ENCODE measurements around the gene HS3ST6. TPM values are rescaled to one million over a fixed set of nuclear protein-coding genes. Genes with fewer than 3 reads are reported as not detected.
A peak's percentile ranks its signal among the peaks of the same experiment; 100 is the strongest.
"Not testable (repeated sequence)": the region's sequence is repeated elsewhere in the genome, so short reads cannot be mapped to it uniquely, and the experiment has no call there.

Gene HS3ST6
- total and polyA plus RNA-seq, 7 experiments from 2014 or later: not detected

DNA sequence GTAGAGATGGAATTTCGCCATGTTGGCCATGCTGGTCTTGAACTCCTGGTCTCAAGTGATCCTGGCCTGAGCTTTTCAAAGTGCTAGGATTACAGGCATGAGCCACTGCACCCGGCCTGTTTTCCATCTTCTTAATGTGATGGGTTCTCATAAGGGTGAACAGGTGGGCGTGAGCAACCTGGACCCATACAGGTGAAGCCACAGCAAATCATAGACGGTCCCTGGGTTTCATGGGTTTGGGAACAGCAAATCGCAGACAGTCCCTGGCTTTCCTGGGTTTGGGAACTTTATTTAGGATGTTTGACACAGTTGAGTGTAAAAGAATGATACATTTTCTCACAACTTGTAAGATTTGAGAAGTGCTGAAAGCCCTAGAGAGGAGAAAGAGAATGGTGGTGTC is 33.3 kb downstream of the HS3ST6 start:
- H3K27me3 Mint-ChIP-seq: peaks cover 4 to 17% (median 10%) of the 10 kb centered on the region in 5 donors
- Histone ChIP-seq H3K36me3 (ENCODE audit: control insufficient read depth in 2 of 3, insufficient read depth in 3 of 3, low read length in 3 of 3) (no peaks in the 10 kb centered on the region), H3K4me1 (ENCODE audit: control insufficient read depth in 2 of 2, insufficient read depth in 2 of 2, low read length in 2 of 2) (no peaks in the 10 kb centered on the region), H3K9me3 (ENCODE audit: control insufficient read depth in 2 of 3, low read length in 3 of 3) (no peaks in the 10 kb centered on the region), H3K4me3 (ENCODE audit: low read length) (no peak overlapping the region), H3K27ac (ENCODE audit: low read depth, low read length) (no peak overlapping the region), H3K27me3 (ENCODE audit: control insufficient read depth in 2 of 2, insufficient read depth in 2 of 2, low read length in 2 of 2) (no peaks in the 10 kb centered on the region)
- intact Hi-C loops (cut with micrococcal nuclease): no loop called here
- no peak overlapping the region for H3K4me3 Mint-ChIP-seq
- ATAC-seq (no peak), DNase-seq (no peak)
- ChIA-PET CTCF (no interaction called here), POLR2A (no interaction called here)
- no peaks in the 10 kb centered on the region for H3K4me1 Mint-ChIP-seq
- H3K36me3 Mint-ChIP-seq: no peaks in the 10 kb centered on the region
- no peaks in the 10 kb centered on the region for H3K9me3 Mint-ChIP-seq
- H3K27ac Mint-ChIP-seq: no peak overlapping the region

DNA sequence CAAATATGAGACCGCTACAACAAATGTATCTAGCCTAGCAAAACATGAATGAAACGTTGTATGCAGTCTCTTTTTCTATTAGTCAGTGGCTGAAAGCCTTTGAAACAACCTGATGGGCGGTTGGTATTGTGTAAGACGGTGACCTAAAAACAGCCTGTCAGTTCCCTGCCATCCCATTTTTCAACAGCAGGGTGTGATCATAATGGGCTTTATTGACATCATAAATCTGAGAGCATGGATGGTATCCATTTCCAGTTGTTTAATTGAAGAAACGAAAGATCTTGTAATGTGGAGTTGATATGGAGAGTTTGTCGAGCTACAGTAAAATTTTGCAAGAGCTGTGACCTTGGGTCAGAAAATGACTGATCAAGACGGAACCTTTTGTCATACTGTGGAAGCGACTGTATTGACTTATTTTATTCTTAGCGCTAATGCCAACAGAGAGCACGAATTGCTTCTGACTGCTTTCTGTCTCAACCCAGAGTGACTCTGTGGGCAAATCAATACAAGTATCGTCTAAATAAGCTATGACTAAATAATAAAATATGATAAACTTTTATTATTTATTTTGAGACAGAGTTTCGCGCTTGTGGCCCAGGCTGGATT is 34.0 kb downstream of the HS3ST6 start:
- no peaks in the 10 kb centered on the region for H3K4me1 ChIP-seq (ENCODE audit: control insufficient read depth in 2 of 2, insufficient read depth in 2 of 2, low read length in 2 of 2)
- ATAC-seq (peak; percentile 40), DNase-seq (no peak)
- no peaks in the 10 kb centered on the region for H3K9me3 ChIP-seq (ENCODE audit: control insufficient read depth in 2 of 3, low read length in 3 of 3)
- H3K9me3 Mint-ChIP-seq: no peaks in the 10 kb centered on the region
- no peak overlapping the region for H3K4me3 ChIP-seq (ENCODE audit: low read length)
- intact Hi-C loops (cut with micrococcal nuclease): no loop called here
- H3K27me3 ChIP-seq (ENCODE audit: control insufficient read depth in 2 of 2, insufficient read depth in 2 of 2, low read length in 2 of 2): no peaks in the 10 kb centered on the region
- no peak overlapping the region for H3K27ac Mint-ChIP-seq
- no peaks in the 10 kb centered on the region for H3K36me3 Mint-ChIP-seq
- peaks cover 4 to 16% (median 10%) of the 10 kb centered on the region in 5 donors for H3K27me3 Mint-ChIP-seq
- CTCF ChIA-PET: no interaction called here
- H3K4me1 Mint-ChIP-seq: no peaks in the 10 kb centered on the region
- H3K36me3 ChIP-seq (ENCODE audit: control insufficient read depth in 2 of 3, insufficient read depth in 3 of 3, low read length in 3 of 3): no peaks in the 10 kb centered on the region
- no peak overlapping the region for H3K4me3 Mint-ChIP-seq
- H3K27ac ChIP-seq (ENCODE audit: low read depth, low read length): no peak overlapping the region
- POLR2A ChIA-PET: interaction anchor here (0.6 kb wide), 1 partner anchor 117 kb away, joined by 3 read pairs; no protein-coding TSS in a partner anchor

DNA sequence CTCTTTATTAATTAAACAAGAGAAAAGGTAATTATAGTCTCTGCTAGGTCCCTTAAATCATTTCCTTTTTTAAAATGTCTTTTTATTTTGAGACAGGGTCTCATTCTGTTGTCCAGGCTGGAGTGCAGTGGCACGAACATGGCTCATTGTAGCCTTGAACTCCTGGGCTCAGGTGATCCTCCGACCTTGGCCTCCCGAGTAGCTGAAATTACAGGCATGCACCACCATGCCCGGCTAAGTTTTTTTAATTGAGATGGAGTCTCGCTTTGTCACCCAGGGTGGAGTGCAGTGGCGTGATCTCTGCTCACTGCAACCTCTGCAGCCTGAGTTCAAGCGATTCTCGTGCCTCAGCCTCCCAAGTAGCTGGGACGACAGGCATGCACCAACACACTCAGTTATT is 37.0 kb downstream of the HS3ST6 start:
- H3K9me3 Mint-ChIP-seq; ATAC-seq; H3K36me3 ChIP-seq (ENCODE audit: control insufficient read depth in 2 of 3, insufficient read depth in 3 of 3, low read length in 3 of 3); H3K36me3 Mint-ChIP-seq; H3K27me3 ChIP-seq (ENCODE audit: control insufficient read depth in 2 of 2, insufficient read depth in 2 of 2, low read length in 2 of 2); H3K4me3 Mint-ChIP-seq; DNase-seq; H3K27ac ChIP-seq (ENCODE audit: low read depth, low read length); H3K27ac Mint-ChIP-seq; H3K9me3 ChIP-seq (ENCODE audit: control insufficient read depth in 2 of 3, low read length in 3 of 3); POLR2A ChIA-PET; intact Hi-C loops (cut with micrococcal nuclease); H3K4me1 Mint-ChIP-seq; H3K4me1 ChIP-seq (ENCODE audit: control insufficient read depth in 2 of 2, insufficient read depth in 2 of 2, low read length in 2 of 2); H3K4me3 ChIP-seq (ENCODE audit: low read length): not testable (repeated sequence)
- CTCF ChIA-PET: interaction anchor here (0.6 kb wide), 1 partner anchor 31 kb away, joined by 6 read pairs; no protein-coding TSS in a partner anchor
- H3K27me3 Mint-ChIP-seq: peaks cover 16 to 28% (median 18%) of the 10 kb centered on the region in 5 donors

DNA sequence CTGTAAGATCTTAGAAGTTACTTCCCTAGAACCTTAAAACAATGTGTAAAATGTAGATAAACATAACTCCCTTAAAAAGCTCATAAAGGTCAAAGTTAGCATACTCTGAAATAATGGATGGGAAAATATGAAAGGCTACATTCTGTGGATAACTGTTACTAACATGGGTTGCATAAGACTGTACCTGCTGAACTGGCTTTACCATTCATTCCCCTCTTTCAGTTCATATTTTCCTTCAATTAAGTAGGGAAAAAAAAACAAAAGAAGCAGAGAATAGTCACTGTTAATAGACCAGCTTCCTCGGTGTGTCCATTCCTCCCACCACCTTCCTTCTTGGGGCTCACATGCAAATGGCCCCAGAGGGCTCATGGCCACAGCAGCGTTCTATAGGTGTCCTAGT is 38.7 kb downstream of the HS3ST6 start:
- Histone ChIP-seq H3K4me3 (ENCODE audit: low read length) (no peak overlapping the region), H3K36me3 (ENCODE audit: control insufficient read depth in 2 of 3, insufficient read depth in 3 of 3, low read length in 3 of 3) (no peaks in the 10 kb centered on the region), H3K27ac (ENCODE audit: low read depth, low read length) (no peak overlapping the region), H3K9me3 (ENCODE audit: control insufficient read depth in 2 of 3, low read length in 3 of 3) (no peaks in the 10 kb centered on the region), H3K27me3 (ENCODE audit: control insufficient read depth in 2 of 2, insufficient read depth in 2 of 2, low read length in 2 of 2) (no peaks in the 10 kb centered on the region), H3K4me1 (ENCODE audit: control insufficient read depth in 2 of 2, insufficient read depth in 2 of 2, low read length in 2 of 2) (no peaks in the 10 kb centered on the region)
- H3K27ac Mint-ChIP-seq: no peak overlapping the region
- H3K27me3 Mint-ChIP-seq: peaks cover 16 to 24% (median 20%) of the 10 kb centered on the region in 5 donors
- DNase-seq: no peak
- no peak overlapping the region for H3K4me3 Mint-ChIP-seq
- no peaks in the 10 kb centered on the region for H3K9me3 Mint-ChIP-seq
- ATAC-seq: no peak
- ChIA-PET CTCF (no interaction called here), POLR2A (interaction anchor here (0.7 kb wide), 1 partner anchor 8 kb away, joined by 8 read pairs; no protein-coding TSS in a partner anchor)
- intact Hi-C loops (cut with micrococcal nuclease): loop anchor here in 1 of 2 donors (5.0 kb wide), 1 partner anchor 38 kb away; the partner anchor contains the start of gene HS3ST6
- H3K4me1 Mint-ChIP-seq: no peaks in the 10 kb centered on the region
- H3K36me3 Mint-ChIP-seq: no peaks in the 10 kb centered on the region

- no peaks in the 10 kb centered on the region for H3K4me1 ChIP-seq (ENCODE audit: control insufficient read depth in 2 of 2, insufficient read depth in 2 of 2, low read length in 2 of 2)
- Mint-ChIP-seq H3K4me3 (no peak overlapping the region), H3K9me3 (no peaks in the 10 kb centered on the region), H3K27me3 (peaks cover 19 to 28% (median 22%) of the 10 kb centered on the region in 5 donors), H3K27ac (no peak overlapping the region), H3K36me3 (no peaks in the 10 kb centered on the region), H3K4me1 (no peaks in the 10 kb centered on the region)
- H3K36me3 ChIP-seq (ENCODE audit: control insufficient read depth in 2 of 3, insufficient read depth in 3 of 3, low read length in 3 of 3): no peaks in the 10 kb centered on the region
- no peak overlapping the region for H3K27ac ChIP-seq (ENCODE audit: low read depth, low read length)
- no peak overlapping the region for H3K4me3 ChIP-seq (ENCODE audit: low read length)
- no peaks in the 10 kb centered on the region for H3K9me3 ChIP-seq (ENCODE audit: control insufficient read depth in 2 of 3, low read length in 3 of 3)
- ChIA-PET CTCF (no interaction called here), POLR2A (no interaction called here)
- no peaks in the 10 kb centered on the region for H3K27me3 ChIP-seq (ENCODE audit: control insufficient read depth in 2 of 2, insufficient read depth in 2 of 2, low read length in 2 of 2)
- no peak for DNase-seq
- ATAC-seq: no peak
- intact Hi-C loops (cut with micrococcal nuclease): loop anchor here in 1 of 2 donors (5.0 kb wide), 1 partner anchor 39 kb away; the partner anchor contains the start of gene HS3ST6
Observed at GRCh38 chr16:1878256-1878655, 40.0 kb downstream of the HS3ST6 start.

DNA sequence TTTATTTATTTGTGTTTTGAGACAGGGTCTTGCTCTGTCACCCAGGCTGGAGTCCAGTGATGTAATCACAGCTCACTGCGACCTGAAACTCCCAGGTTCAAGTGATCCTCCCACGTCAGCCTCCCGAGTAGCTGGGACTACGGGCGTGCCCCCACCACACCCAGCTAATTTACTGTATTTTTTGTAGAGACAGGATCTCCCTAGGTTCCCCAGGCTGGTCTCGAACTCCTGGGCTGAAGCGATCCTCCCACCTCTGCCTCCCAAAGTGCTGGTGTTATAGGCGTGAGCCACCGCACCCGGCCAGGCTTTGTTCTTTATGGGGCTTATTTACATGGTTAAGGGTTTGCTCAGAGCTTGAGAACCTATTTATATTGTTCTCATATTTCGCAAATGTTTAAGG is 40.4 kb downstream of the HS3ST6 start:
- DNase-seq: no peak
- intact Hi-C loops (cut with micrococcal nuclease): loop anchor here in 1 of 2 donors (5.0 kb wide), 1 partner anchor 39 kb away; the partner anchor contains the start of gene HS3ST6
- no peaks in the 10 kb centered on the region for H3K4me1 Mint-ChIP-seq
- Histone ChIP-seq H3K27ac (ENCODE audit: low read depth, low read length) (no peak overlapping the region), H3K4me3 (ENCODE audit: low read length) (no peak overlapping the region), H3K36me3 (ENCODE audit: control insufficient read depth in 2 of 3, insufficient read depth in 3 of 3, low read length in 3 of 3) (no peaks in the 10 kb centered on the region), H3K4me1 (ENCODE audit: control insufficient read depth in 2 of 2, insufficient read depth in 2 of 2, low read length in 2 of 2) (no peaks in the 10 kb centered on the region), H3K27me3 (ENCODE audit: control insufficient read depth in 2 of 2, insufficient read depth in 2 of 2, low read length in 2 of 2) (no peaks in the 10 kb centered on the region), H3K9me3 (ENCODE audit: control insufficient read depth in 2 of 3, low read length in 3 of 3) (no peaks in the 10 kb centered on the region)
- no peak for ATAC-seq
- H3K4me3 Mint-ChIP-seq: no peak overlapping the region
- no peaks in the 10 kb centered on the region for H3K9me3 Mint-ChIP-seq
- POLR2A ChIA-PET: no interaction called here
- peaks cover 19 to 31% (median 26%) of the 10 kb centered on the region in 5 donors for H3K27me3 Mint-ChIP-seq
- no peaks in the 10 kb centered on the region for H3K36me3 Mint-ChIP-seq
- no peak overlapping the region for H3K27ac Mint-ChIP-seq
- CTCF ChIA-PET: no interaction called here

- POLR2A ChIA-PET: interaction anchor here (0.6 kb wide), 1 partner anchor 401 kb away, joined by 3 read pairs; no protein-coding TSS in a partner anchor
- peaks cover 25 to 38% (median 33%) of the 10 kb centered on the region in 5 donors for H3K27me3 Mint-ChIP-seq
- H3K4me1 Mint-ChIP-seq: peaks cover 0 to 6% (median 4%) of the 10 kb centered on the region in 7 donors
- no peaks in the 10 kb centered on the region for H3K27me3 ChIP-seq (ENCODE audit: control insufficient read depth in 2 of 2, insufficient read depth in 2 of 2, low read length in 2 of 2)
- CTCF ChIA-PET: no interaction called here
- peaks cover 0 to 3% (median 0%) of the 10 kb centered on the region in 5 donors for H3K36me3 Mint-ChIP-seq
- DNase-seq (no peak), ATAC-seq (no peak)
- intact Hi-C loops (cut with micrococcal nuclease): loop anchor here in 1 of 2 donors (5.0 kb wide), 1 partner anchor 40 kb away; the partner anchor contains the start of gene HS3ST6
- no peak overlapping the region for H3K4me3 Mint-ChIP-seq
- H3K9me3 Mint-ChIP-seq: peaks cover 0 to 3% (median 0%) of the 10 kb centered on the region in 11 donors
- H3K4me1 ChIP-seq (ENCODE audit: control insufficient read depth in 2 of 2, insufficient read depth in 2 of 2, low read length in 2 of 2): no peaks in the 10 kb centered on the region
- no peaks in the 10 kb centered on the region for H3K36me3 ChIP-seq (ENCODE audit: control insufficient read depth in 2 of 3, insufficient read depth in 3 of 3, low read length in 3 of 3)
- H3K27ac ChIP-seq (ENCODE audit: low read depth, low read length): no peak overlapping the region
- no peaks in the 10 kb centered on the region for H3K9me3 ChIP-seq (ENCODE audit: control insufficient read depth in 2 of 3, low read length in 3 of 3)
- H3K4me3 ChIP-seq (ENCODE audit: low read length): no peak overlapping the region
- no peak overlapping the region for H3K27ac Mint-ChIP-seq
Observed at GRCh38 chr16:1877089-1877488, 41.1 kb downstream of the HS3ST6 start.
